ENCODE data around the gene ARHGAP29. TPM values are rescaled to one million over a fixed set of nuclear protein-coding genes. Genes with fewer than 3 reads are reported as not detected.

ARHGAP29 gene
- total and polyA plus RNA-seq, 2 of the 8 experiments (the other 6 are each of a cell fraction or from before 2014, with no cell fraction given), result 0.57 to 3.2 TPM

- ChIA-PET POLR2A (ENCODE audit: partially characterized antibody) (no interaction called here), CTCF (ENCODE audit: partially characterized antibody) (interaction anchor here (0.8 kb wide), 1 partner anchor 82 kb away, joined by 3 read pairs; no protein-coding TSS in a partner anchor)
- no peak overlapping the region for H2BK12ac ChIP-seq (ENCODE audit: low read depth, low read length)
- no peaks in the 10 kb centered on the region for H3K9me3 ChIP-seq (ENCODE audit: insufficient read depth in 2 of 2, low read depth in 1 of 2, low read length in 1 of 2)
- H3K23me2 ChIP-seq (ENCODE audit: low read depth, low read length), result no peaks in the 10 kb centered on the region
- no peaks in the 10 kb centered on the region for H3K36me3 ChIP-seq (ENCODE audit: control insufficient read depth in 2 of 4, insufficient read depth in 4 of 4, low read length in 3 of 4)
- H2AFZ ChIP-seq (ENCODE audit: low read length), result no peak overlapping the region
- H3K4ac ChIP-seq (replicated peaks; ENCODE audit: insufficient read length, low read depth, low read length), result no peak overlapping the region
- TF ChIP-seq JUND (IDR thresholded peaks at IDR 0.05; ENCODE audit: low read length) (no peak), RBBP5 (IDR thresholded peaks at IDR 0.05; ENCODE audit: borderline replicate concordance, low read depth, low read length) (no peak), TAF7 (optimal IDR thresholded peaks at IDR 0.05; ENCODE audit: borderline replicate concordance, low read depth, low read length) (no peak), SP4 (IDR thresholded peaks at IDR 0.05; ENCODE audit: low read length) (no peak), POLR2AphosphoS5 (IDR thresholded peaks at IDR 0.05; ENCODE audit: low read depth, low read length) (no peak), CTBP2 (IDR thresholded peaks at IDR 0.05; ENCODE audit: borderline replicate concordance, insufficient read depth, insufficient read length, low read length) (no peak), RAD21 (IDR thresholded peaks at IDR 0.05 in 1 of 2, conservative IDR thresholded peaks at IDR 0.05 in 1 of 2; ENCODE audit: low read depth in 2 of 2, low read length in 2 of 2) (no peak), SP2 (IDR thresholded peaks at IDR 0.05; ENCODE audit: low read length) (no peak)
- TF ChIP-seq, protein P1, sequence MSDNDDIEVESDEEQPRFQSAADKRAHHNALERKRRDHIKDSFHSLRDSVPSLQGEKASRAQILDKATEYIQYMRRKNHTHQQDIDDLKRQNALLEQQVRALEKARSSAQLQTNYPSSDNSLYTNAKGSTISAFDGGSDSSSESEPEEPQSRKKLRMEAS (IDR thresholded peaks at IDR 0.05), result no peak
- H3K23ac ChIP-seq (ENCODE audit: insufficient read length), result no peak overlapping the region
- no peak overlapping the region for H3K9ac ChIP-seq (replicated peaks in 1 of 4; ENCODE audit: extremely low read depth in 1 of 4, low read depth in 3 of 4, low read length in 3 of 4)
- H3K56ac ChIP-seq (replicated peaks; ENCODE audit: insufficient read length, low read depth, low read length), result no peak overlapping the region
- no peaks in the 10 kb centered on the region for H3K27me3 ChIP-seq (replicated peaks in 1 of 4; ENCODE audit: control insufficient read depth in 3 of 4, extremely low read depth in 1 of 4, insufficient read depth in 3 of 4, low read length in 3 of 4)
- H2BK20ac ChIP-seq (ENCODE audit: low read length), result no peak overlapping the region
- H3K79me1 ChIP-seq (ENCODE audit: low read depth, low read length), result no peaks in the 10 kb centered on the region
- no peak overlapping the region for H2AK5ac ChIP-seq (ENCODE audit: low read depth, low read length)
- H2BK5ac ChIP-seq (ENCODE audit: low read depth, low read length), result no peak overlapping the region
- H3K18ac ChIP-seq (ENCODE audit: extremely low read depth, low read length), result no peak overlapping the region
- FAIRE-seq, result no peak
- H3K4me3 ChIP-seq (ENCODE audit: extremely low read depth in 1 of 4, insufficient read depth in 2 of 4, low read depth in 3 of 4, low read length in 4 of 4), result no peak overlapping the region
- H4K91ac ChIP-seq (replicated peaks; ENCODE audit: insufficient read length, low read length), result no peak overlapping the region
- no peak overlapping the region for H4K5ac ChIP-seq (ENCODE audit: insufficient read length, low read depth, low read length)
- H3K4me2 ChIP-seq (ENCODE audit: insufficient read depth in 1 of 2, low read depth in 2 of 2, low read length in 2 of 2), result no peak overlapping the region
- H3K14ac ChIP-seq (ENCODE audit: insufficient read length), result no peak overlapping the region
- H4K20me1 ChIP-seq (replicated peaks in 1 of 2; ENCODE audit: control insufficient read depth in 1 of 2, insufficient read depth in 2 of 2, low read length in 2 of 2), result no peaks in the 10 kb centered on the region
- H2BK15ac ChIP-seq (ENCODE audit: low read length), result no peak overlapping the region
- no peaks in the 10 kb centered on the region for H3K79me2 ChIP-seq (ENCODE audit: control insufficient read depth in 1 of 2, insufficient read depth in 2 of 2, low read length in 2 of 2)
- no peak overlapping the region for H2BK120ac ChIP-seq (replicated peaks; ENCODE audit: low read depth, low read length)
- peaks cover 0 to 4% (median 1%) of the 10 kb centered on the region in 4 experiments; a peak in 2 of 7 replicates for H3K4me1 ChIP-seq (replicated peaks in 1 of 4; ENCODE audit: control insufficient read depth in 3 of 4, insufficient read depth in 4 of 4, low read length in 3 of 4)
- no peak for DNase-seq (ENCODE audit: low read depth in 1 of 2, low spot score in 2 of 2)
- H4K8ac ChIP-seq (ENCODE audit: extremely low read depth, insufficient read depth, low read length), result no peak overlapping the region
- no peak overlapping the region for H3K27ac ChIP-seq (ENCODE audit: low read depth, low read length)
These were observed 93.6 kb downstream of the ARHGAP29 start for GRCh38 chr1:94143809-94144176.
